RWPE2 (cell line): ENCODE results near the gene EIF4E1B.
A peak's percentile ranks its signal among the peaks of the same experiment; 100 is the strongest.

ENCODE experiments used
- ATAC-seq: fragments of 200-7000 bp; cut with Tn5 transposase; 3 replicates; pipeline ENCODE4 v1.9.1; 2021; ENCODE audit warnings: low read depth
- DNase-seq: peaks from one replicate; pipeline ENCODE4 v3.0.0-alpha.2; 2020; ENCODE audit warnings: low spot score
- H3K27ac ChIP-seq: fragments of 450-650 bp; 2 replicates; pipeline ENCODE4 v1.5.1; 2017; ENCODE audit warnings: mild to moderate bottlenecking; ENCODE audit not compliant: poor library complexity, severe bottlenecking
- H3K27me3 ChIP-seq: fragments of 250-450 bp; sonication (Bioruptor Pico); 2 replicates; pipeline ENCODE4 v1.5.1; 2021; ENCODE audit warnings: mild to moderate bottlenecking, moderate library complexity; ENCODE audit not compliant: insufficient read depth, poor library complexity, severe bottlenecking
- H3K36me3 ChIP-seq: fragments of 250-450 bp; sonication (Bioruptor Pico); 2 replicates; pipeline ENCODE4 v1.5.1; 2020; ENCODE audit warnings: low read depth, mild to moderate bottlenecking, moderate library complexity
- H3K4me1 ChIP-seq: fragments of 250-450 bp; sonication (Bioruptor Pico); 2 replicates; pipeline ENCODE4 v1.5.1; 2021; ENCODE audit warnings: mild to moderate bottlenecking, moderate library complexity; ENCODE audit not compliant: insufficient read depth, poor library complexity, severe bottlenecking
- H3K4me3 ChIP-seq: fragments of 250-450 bp; sonication (Bioruptor Pico); 2 replicates; pipeline ENCODE4 v1.5.1; 2021; ENCODE audit warnings: mild to moderate bottlenecking, moderate library complexity; ENCODE audit not compliant: severe bottlenecking
- H3K9me3 ChIP-seq: fragments of 250-450 bp; sonication (Bioruptor Pico); 2 replicates; pipeline ENCODE4 v1.5.1; 2021; ENCODE audit warnings: mild to moderate bottlenecking, moderate library complexity; ENCODE audit not compliant: severe bottlenecking
- TF ChIP-seq, protein P1 (sequence below): fragments of 450-650 bp; IDR thresholded peaks from one replicate; pipeline ENCODE4 v1.5.1; 2017; ENCODE audit warnings: mild to moderate bottlenecking, moderate library complexity; ENCODE audit not compliant: poor library complexity, severe bottlenecking

The EIF4E1B gene

DNA sequence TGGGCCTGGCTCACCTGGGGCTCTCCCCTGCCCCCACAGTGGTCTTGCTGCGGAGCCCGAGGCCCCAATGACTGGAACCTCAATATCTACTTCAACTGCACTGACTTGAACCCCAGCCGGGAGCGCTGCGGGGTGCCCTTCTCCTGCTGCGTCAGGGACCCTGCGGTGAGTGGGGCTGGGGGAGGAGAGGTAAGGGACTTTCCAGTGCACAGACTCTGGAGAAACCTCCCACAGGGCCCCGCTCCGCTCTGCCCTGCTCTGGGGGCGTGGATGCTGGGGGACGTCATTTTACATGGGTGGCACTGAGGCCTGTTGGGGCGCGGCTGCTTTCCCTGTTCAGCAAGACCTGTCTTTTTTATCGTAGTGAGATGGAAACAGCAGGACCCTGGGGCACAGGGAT, 24.4 kb downstream of the EIF4E1B start:
- H3K27ac ChIP-seq = no peak overlapping the region
- H3K9me3 ChIP-seq = no peaks in the 10 kb centered on the region
- DNase-seq (no peak), ATAC-seq (no peak)
- H3K36me3 ChIP-seq = peaks cover 8% of the 10 kb centered on the region; the same call in 1 of the 2 replicates
- no peaks in the 10 kb centered on the region for H3K27me3 ChIP-seq
- TF ChIP-seq, protein P1, sequence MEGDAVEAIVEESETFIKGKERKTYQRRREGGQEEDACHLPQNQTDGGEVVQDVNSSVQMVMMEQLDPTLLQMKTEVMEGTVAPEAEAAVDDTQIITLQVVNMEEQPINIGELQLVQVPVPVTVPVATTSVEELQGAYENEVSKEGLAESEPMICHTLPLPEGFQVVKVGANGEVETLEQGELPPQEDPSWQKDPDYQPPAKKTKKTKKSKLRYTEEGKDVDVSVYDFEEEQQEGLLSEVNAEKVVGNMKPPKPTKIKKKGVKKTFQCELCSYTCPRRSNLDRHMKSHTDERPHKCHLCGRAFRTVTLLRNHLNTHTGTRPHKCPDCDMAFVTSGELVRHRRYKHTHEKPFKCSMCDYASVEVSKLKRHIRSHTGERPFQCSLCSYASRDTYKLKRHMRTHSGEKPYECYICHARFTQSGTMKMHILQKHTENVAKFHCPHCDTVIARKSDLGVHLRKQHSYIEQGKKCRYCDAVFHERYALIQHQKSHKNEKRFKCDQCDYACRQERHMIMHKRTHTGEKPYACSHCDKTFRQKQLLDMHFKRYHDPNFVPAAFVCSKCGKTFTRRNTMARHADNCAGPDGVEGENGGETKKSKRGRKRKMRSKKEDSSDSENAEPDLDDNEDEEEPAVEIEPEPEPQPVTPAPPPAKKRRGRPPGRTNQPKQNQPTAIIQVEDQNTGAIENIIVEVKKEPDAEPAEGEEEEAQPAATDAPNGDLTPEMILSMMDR = no peak
- H3K4me3 ChIP-seq = no peak overlapping the region
- no peaks in the 10 kb centered on the region for H3K4me1 ChIP-seq

DNA sequence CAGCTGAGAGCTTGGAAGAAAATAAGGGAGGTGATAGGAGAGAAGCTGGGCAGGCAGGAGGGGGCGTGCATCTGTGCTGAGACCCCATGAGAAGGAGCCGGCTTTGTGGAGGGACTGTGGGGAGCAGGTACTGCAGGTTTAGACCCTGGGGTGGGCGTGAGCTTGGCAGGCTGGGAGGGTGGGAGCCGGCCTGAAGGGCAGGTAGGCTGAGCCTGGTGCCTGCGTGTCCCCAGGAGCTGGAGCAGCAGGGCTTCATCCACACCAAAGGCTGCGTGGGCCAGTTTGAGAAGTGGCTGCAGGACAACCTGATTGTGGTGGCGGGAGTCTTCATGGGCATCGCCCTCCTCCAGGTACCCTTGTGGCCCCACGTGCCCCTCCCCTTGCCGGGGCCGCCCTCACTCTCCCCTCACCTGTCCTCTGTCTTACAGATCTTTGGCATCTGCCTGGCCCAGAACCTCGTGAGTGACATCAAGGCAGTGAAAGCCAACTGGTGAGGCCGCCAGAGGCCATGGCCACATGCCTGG, 26.1 kb downstream of the EIF4E1B start:
- Histone ChIP-seq H3K27me3 (no peaks in the 10 kb centered on the region), H3K4me1 (no peaks in the 10 kb centered on the region), H3K9me3 (no peaks in the 10 kb centered on the region), H3K27ac (no peak overlapping the region), H3K36me3 (peaks cover 8% of the 10 kb centered on the region; the same call in 1 of the 2 replicates), H3K4me3 (no peak overlapping the region)
- DNase-seq (no peak), ATAC-seq (no peak)
- TF ChIP-seq, protein P1 = no peak

DNA sequence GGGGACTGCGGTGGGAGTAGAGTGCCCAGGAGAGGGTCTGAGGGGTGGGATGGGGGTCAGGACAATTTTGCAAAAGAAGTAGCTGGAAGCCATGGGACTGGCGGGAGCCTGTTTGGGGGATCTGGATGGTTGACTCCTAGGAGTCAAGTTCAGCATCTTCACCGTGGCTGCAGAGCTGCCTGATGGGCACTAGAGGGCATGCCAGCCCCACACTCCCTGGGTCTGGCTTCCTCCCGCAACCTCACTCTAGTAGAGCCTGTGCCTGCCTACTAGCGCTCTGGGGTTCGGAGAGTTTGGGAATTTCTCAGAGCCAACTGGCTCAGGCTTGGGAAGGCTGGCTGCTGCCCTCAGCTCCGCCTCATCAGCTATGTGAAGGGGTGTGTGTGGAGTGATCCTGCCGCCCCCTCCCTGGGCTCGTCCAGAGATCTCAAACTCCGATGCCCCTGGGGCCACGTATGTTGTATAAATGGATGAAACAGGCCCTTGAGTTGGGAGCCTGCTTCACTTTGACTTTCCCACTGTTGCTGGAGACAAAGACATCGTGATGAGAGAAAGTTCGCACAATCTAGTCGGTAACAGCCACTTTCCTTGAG, 27.6 kb downstream of the EIF4E1B start:
- no peaks in the 10 kb centered on the region for H3K27me3 ChIP-seq
- ATAC-seq (peak; percentile 75), DNase-seq (no peak)
- no peaks in the 10 kb centered on the region for H3K4me1 ChIP-seq
- TF ChIP-seq, protein P1 = peak; percentile 96
- peaks cover 7% of the 10 kb centered on the region; the same call in 1 of the 2 replicates for H3K36me3 ChIP-seq
- no peak overlapping the region for H3K4me3 ChIP-seq
- H3K9me3 ChIP-seq = no peaks in the 10 kb centered on the region
- no peak overlapping the region for H3K27ac ChIP-seq

DNA sequence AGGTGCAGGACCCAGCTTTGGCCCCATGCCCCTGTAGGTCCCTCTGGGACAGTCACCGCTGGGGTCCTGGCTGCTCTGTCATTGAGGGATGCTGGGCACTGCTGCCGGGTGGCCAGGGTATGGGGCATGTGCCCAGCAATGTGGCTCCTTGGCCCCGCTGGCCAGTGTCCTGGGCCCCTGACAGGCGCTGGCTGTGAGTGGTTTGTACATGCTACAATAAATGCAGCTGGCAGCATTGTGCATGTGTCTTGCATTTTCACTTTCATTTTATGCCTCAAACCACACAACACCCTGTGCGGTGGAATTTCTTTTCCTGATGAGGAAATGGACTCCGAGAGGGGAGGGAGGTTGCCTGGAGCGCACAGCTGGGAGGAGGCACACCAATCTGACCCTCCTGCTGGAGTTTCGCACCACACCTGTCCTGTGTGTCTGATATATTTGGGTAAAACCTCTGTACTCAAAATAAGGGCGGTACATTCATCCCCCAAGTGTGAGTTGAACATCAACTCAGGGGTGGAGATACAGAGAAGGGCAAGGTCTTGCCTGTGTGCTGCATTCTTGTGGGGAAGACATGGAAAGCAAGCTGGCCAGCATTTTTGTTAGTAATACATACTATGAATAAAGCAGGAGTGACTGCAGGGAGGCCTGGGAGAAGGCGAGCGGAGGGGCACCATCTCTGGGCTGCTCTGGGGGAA, 28.5 kb downstream of the EIF4E1B start:
- no peak for DNase-seq
- no peaks in the 10 kb centered on the region for H3K9me3 ChIP-seq
- no peaks in the 10 kb centered on the region for H3K4me1 ChIP-seq
- no peak overlapping the region for H3K27ac ChIP-seq
- no peak overlapping the region for H3K4me3 ChIP-seq
- TF ChIP-seq, protein P1 = no peak
- ATAC-seq = no peak
- H3K27me3 ChIP-seq = peaks cover 2% of the 10 kb centered on the region
- peaks cover 3% of the 10 kb centered on the region; the same call in 1 of the 2 replicates for H3K36me3 ChIP-seq

DNA sequence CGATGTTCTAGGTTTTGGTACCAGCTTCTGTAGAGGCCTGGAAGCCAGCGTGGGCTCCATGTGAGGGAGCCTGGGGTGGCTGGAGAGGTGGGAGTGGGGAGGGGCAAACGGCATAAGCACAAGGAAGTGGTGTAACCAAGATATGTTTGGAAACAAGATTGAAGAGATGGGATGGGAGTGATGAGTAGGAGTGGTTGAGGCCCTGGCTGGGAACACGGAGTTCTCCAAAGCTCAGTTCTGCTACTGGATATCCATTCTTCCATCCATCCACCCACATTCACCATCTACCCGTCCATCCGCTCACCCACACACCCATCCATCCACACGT, 29.0 kb downstream of the EIF4E1B start:
- peaks cover 5% of the 10 kb centered on the region for H3K27me3 ChIP-seq
- H3K4me1 ChIP-seq = no peaks in the 10 kb centered on the region
- TF ChIP-seq, protein P1 = no peak
- H3K36me3 ChIP-seq = peaks cover 3% of the 10 kb centered on the region; the same call in 1 of the 2 replicates
- no peaks in the 10 kb centered on the region for H3K9me3 ChIP-seq
- DNase-seq (no peak), ATAC-seq (no peak)
- H3K27ac ChIP-seq = no peak overlapping the region
- H3K4me3 ChIP-seq = no peak overlapping the region
